ENCODE measurements around the gene LHX4. TPM values are rescaled to one million over a fixed set of nuclear protein-coding genes. Genes with fewer than 3 reads are reported as not detected.

The LHX4 gene
- total RNA-seq, 2 donors from 2014 or later, result not detected

GRCh38 chr1:180275726-180276125 is 45.7 kb downstream of the LHX4 start:
- Histone ChIP-seq H3K4me1 (ENCODE audit: control insufficient read depth in 1 of 2, low read depth in 2 of 2) (no peaks in the 10 kb centered on the region), H3K9me3 (no peaks in the 10 kb centered on the region), H3K27ac (no peak overlapping the region), H3K36me3 (no peaks in the 10 kb centered on the region), H3K4me3 (no peak overlapping the region), H3K27me3 (replicated peaks; ENCODE audit: insufficient read depth) (no peaks in the 10 kb centered on the region)
- TF ChIP-seq CTCF (IDR thresholded peaks at IDR 0.05), result no peak
- DNase-seq (ENCODE audit: low spot score) (no peak), ATAC-seq (ENCODE audit: insufficient number of reproducible peaks, low FRiP score, low read depth) (no peak)

DNA sequence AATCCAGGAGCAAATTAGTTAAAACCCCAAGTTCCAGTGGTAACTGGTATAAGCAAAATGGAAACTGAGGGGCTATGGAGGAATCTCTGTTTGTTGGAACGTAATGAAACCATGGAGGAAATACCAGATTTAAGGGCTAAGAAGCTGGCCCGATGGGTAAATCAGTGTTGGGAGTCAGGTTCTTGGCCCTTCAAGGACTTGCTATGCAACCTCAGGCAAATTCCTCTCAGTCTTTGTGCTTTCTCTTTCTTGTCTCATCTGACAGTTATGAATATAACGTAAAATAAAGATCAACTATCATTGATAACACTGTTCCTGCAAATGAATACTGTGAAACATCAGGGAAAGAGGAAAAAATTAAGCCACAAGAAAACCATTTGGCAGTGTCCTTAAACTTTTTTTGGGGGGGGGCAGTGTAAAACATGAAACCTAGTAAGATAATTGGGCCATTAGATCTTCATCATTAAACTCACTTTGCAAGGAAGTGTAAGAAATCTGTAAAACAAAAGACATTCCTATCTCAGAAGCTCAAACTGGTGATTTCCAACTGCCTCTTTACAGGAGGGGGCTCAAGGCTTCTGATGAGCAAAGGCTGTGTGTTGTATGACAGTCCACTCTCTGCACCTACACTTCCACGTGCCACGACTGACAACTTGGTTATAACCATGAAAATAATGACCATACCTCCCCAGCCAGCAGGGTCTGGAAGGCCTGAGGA is 47.6 kb downstream of the LHX4 start:
- no peaks in the 10 kb centered on the region for H3K9me3 ChIP-seq
- H3K27me3 ChIP-seq (replicated peaks; ENCODE audit: insufficient read depth), result no peaks in the 10 kb centered on the region
- H3K4me1 ChIP-seq (ENCODE audit: control insufficient read depth in 1 of 2, low read depth in 2 of 2), result no peaks in the 10 kb centered on the region
- ATAC-seq (ENCODE audit: insufficient number of reproducible peaks, low FRiP score, low read depth), result no peak
- H3K36me3 ChIP-seq, result no peaks in the 10 kb centered on the region
- no peak overlapping the region for H3K27ac ChIP-seq
- no peak for TF ChIP-seq CTCF (IDR thresholded peaks at IDR 0.05)
- DNase-seq (ENCODE audit: low spot score), result no peak
- H3K4me3 ChIP-seq, result no peak overlapping the region

DNA sequence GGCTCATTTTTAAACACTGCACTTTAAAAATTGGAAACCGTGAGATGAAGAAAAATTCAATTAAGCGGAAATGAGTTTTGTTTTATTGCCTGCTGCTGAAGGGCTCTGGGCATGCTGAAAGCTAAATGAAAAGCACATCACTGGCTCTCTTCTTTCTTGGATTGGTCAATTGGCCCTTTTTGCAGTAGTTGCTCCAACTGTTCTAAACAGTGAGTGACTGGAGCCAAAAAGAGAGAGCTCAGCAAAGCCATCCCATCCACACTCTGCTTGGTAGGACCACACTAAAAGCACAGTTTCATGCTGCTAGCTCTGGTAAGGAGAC is 48.1 kb downstream of the LHX4 start:
- no peak overlapping the region for H3K27ac ChIP-seq
- no peaks in the 10 kb centered on the region for H3K9me3 ChIP-seq
- no peaks in the 10 kb centered on the region for H3K36me3 ChIP-seq
- no peaks in the 10 kb centered on the region for H3K4me1 ChIP-seq (ENCODE audit: control insufficient read depth in 1 of 2, low read depth in 2 of 2)
- no peaks in the 10 kb centered on the region for H3K27me3 ChIP-seq (replicated peaks; ENCODE audit: insufficient read depth)
- H3K4me3 ChIP-seq, result no peak overlapping the region
- no peak for ATAC-seq (ENCODE audit: insufficient number of reproducible peaks, low FRiP score, low read depth)
- DNase-seq (ENCODE audit: low spot score), result no peak
- no peak for TF ChIP-seq CTCF (IDR thresholded peaks at IDR 0.05)

- ATAC-seq (ENCODE audit: insufficient number of reproducible peaks, low FRiP score, low read depth) (no peak), DNase-seq (ENCODE audit: low spot score) (no peak)
- H3K9me3 ChIP-seq, result no peaks in the 10 kb centered on the region
- H3K4me1 ChIP-seq (ENCODE audit: control insufficient read depth in 1 of 2, low read depth in 2 of 2), result no peaks in the 10 kb centered on the region
- H3K27me3 ChIP-seq (replicated peaks; ENCODE audit: insufficient read depth), result no peaks in the 10 kb centered on the region
- TF ChIP-seq CTCF (IDR thresholded peaks at IDR 0.05), result no peak
- H3K4me3 ChIP-seq, result no peak overlapping the region
- H3K36me3 ChIP-seq, result no peaks in the 10 kb centered on the region
- no peak overlapping the region for H3K27ac ChIP-seq
These were observed 48.7 kb downstream of the LHX4 start for GRCh38 chr1:180278596-180279395.

DNA sequence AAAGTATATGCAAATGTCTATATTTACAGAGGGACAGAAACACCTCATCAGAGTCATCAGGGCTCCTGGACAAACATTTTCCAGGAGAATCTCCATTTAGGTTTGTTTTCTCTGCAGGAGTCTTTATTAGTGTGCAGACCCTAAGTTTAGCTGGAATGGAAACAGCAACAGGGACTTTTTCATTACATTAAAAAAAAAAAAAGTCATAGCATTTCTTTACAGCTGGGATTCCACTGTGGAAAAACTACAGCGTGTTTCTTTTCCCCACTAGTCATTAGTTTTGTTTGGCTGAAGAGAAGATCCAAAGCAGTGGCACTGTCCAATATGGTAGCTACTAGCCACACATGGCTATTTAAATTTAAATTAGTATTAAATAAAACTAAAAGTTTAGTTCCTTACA is 49.6 kb downstream of the LHX4 start:
- DNase-seq (ENCODE audit: low spot score), result no peak
- no peaks in the 10 kb centered on the region for H3K4me1 ChIP-seq (ENCODE audit: control insufficient read depth in 1 of 2, low read depth in 2 of 2)
- H3K4me3 ChIP-seq, result no peak overlapping the region
- no peaks in the 10 kb centered on the region for H3K36me3 ChIP-seq
- no peaks in the 10 kb centered on the region for H3K9me3 ChIP-seq
- TF ChIP-seq CTCF (IDR thresholded peaks at IDR 0.05), result no peak
- no peak for ATAC-seq (ENCODE audit: insufficient number of reproducible peaks, low FRiP score, low read depth)
- H3K27me3 ChIP-seq (replicated peaks; ENCODE audit: insufficient read depth), result no peaks in the 10 kb centered on the region
- H3K27ac ChIP-seq, result no peak overlapping the region
